Activated naive CD4-positive, alpha-beta T cell treated with anti-CD3 and anti-CD28 coated beads, Interleukin-2, amount 10 ng/mL, durations not matched to agents 7 days and 5 days (primary cell): Measurements from ENCODE around the gene MN1.

Experiments used
- CTCF ChIA-PET: fragments of 350-600 bp; sonication (Branson Sonifier 250); formaldehyde crosslinking; loops from one replicate; lab custom pipeline; 2021; ENCODE audit warnings: antibody characterized with exemption; lab: Charles Lee
- DNase-seq: peaks from one replicate; pipeline ENCODE4 v3.0.0-alpha.2; 2020
- H3K27ac Mint-ChIP-seq: one replicate; pipeline ENCODE4 v1.8.0; 2021; ENCODE audit warnings: mild to moderate bottlenecking, moderate library complexity, mixed read lengths
- H3K27me3 Mint-ChIP-seq: one replicate; pipeline ENCODE4 v1.8.0; 2021; ENCODE audit warnings: mild to moderate bottlenecking, mixed read lengths
- H3K36me3 Mint-ChIP-seq: one replicate; pipeline ENCODE4 v1.8.0; 2021; ENCODE audit warnings: mixed read lengths
- H3K4me1 Mint-ChIP-seq: one replicate; pipeline ENCODE4 v1.8.0; 2021; ENCODE audit warnings: mixed read lengths
- H3K4me3 Mint-ChIP-seq: one replicate; pipeline ENCODE4 v1.8.0; 2021; ENCODE audit warnings: mild to moderate bottlenecking, moderate library complexity, mixed read lengths
- H3K9me3 Mint-ChIP-seq: one replicate; pipeline ENCODE4 v1.8.0; 2021; ENCODE audit warnings: mixed read lengths

The MN1 gene

GRCh38 chr22:27836181-27836580 is 34.6 kb upstream of the MN1 start:
- Mint-ChIP-seq H3K27me3 (peaks cover 4% of the 10 kb centered on the region), H3K4me1 (peaks cover 15% of the 10 kb centered on the region), H3K4me3 (no peak overlapping the region), H3K27ac (no peak overlapping the region), H3K9me3 (peaks cover 5% of the 10 kb centered on the region), H3K36me3 (peaks cover 1% of the 10 kb centered on the region)
- no peak for DNase-seq
- CTCF ChIA-PET, result no interaction called here

DNA sequence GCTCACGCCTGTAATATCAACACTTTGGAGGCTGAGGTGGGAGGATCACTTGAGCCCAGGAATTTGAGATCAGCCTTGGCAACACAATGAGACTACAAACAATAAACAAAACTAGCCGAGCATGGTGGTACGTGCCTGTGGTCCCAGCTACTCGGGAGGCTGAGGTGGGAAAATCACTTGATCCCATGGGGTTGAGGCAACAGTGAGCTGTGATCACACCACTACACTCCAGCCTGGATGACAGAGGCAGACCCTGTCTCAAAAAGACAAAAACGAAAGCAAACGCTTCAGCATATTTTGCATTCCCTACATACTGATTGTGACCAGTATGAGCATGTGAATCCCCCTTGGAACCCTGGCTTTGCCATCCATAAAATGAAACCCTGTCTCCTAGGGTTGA is 33.9 kb upstream of the MN1 start:
- H3K36me3 Mint-ChIP-seq, result peaks cover 1% of the 10 kb centered on the region
- DNase-seq, result no peak
- H3K27ac Mint-ChIP-seq, result no peak overlapping the region
- peaks cover 5% of the 10 kb centered on the region for H3K9me3 Mint-ChIP-seq
- peaks cover 18% of the 10 kb centered on the region for H3K4me1 Mint-ChIP-seq
- CTCF ChIA-PET, result no interaction called here
- peaks cover 4% of the 10 kb centered on the region for H3K27me3 Mint-ChIP-seq
- H3K4me3 Mint-ChIP-seq, result no peak overlapping the region

GRCh38 chr22:27834364-27835185 is 33.0 kb upstream of the MN1 start:
- H3K36me3 Mint-ChIP-seq, result peaks cover 1% of the 10 kb centered on the region

GRCh38 chr22:27833803-27834202 is 32.2 kb upstream of the MN1 start:
- peaks cover 4% of the 10 kb centered on the region for H3K27me3 Mint-ChIP-seq
- no peak overlapping the region for H3K27ac Mint-ChIP-seq
- no peak overlapping the region for H3K4me3 Mint-ChIP-seq
- peaks cover 18% of the 10 kb centered on the region for H3K4me1 Mint-ChIP-seq
- CTCF ChIA-PET, result no interaction called here
- H3K9me3 Mint-ChIP-seq, result peaks cover 5% of the 10 kb centered on the region
- peaks cover 1% of the 10 kb centered on the region for H3K36me3 Mint-ChIP-seq
- no peak for DNase-seq

More at GRCh38 chr22:27834364-27835185, 33.0 kb upstream of the MN1 start:
- H3K4me3 Mint-ChIP-seq, result no peak overlapping the region
- DNase-seq, result no peak
- CTCF ChIA-PET, result no interaction called here
- peaks cover 18% of the 10 kb centered on the region for H3K4me1 Mint-ChIP-seq
- peaks cover 4% of the 10 kb centered on the region for H3K27me3 Mint-ChIP-seq
- H3K9me3 Mint-ChIP-seq, result peaks cover 5% of the 10 kb centered on the region
- H3K27ac Mint-ChIP-seq, result no peak overlapping the region

- Mint-ChIP-seq H3K27me3 (peaks cover 4% of the 10 kb centered on the region), H3K9me3 (peaks cover 2% of the 10 kb centered on the region), H3K27ac (no peak overlapping the region), H3K4me3 (no peak overlapping the region), H3K36me3 (no peaks in the 10 kb centered on the region), H3K4me1 (peaks cover 18% of the 10 kb centered on the region)
- no peak for DNase-seq
- CTCF ChIA-PET, result no interaction called here
These were observed 31.1 kb upstream of the MN1 start for GRCh38 chr22:27832606-27833005.

- CTCF ChIA-PET, result no interaction called here
- no peaks in the 10 kb centered on the region for H3K9me3 Mint-ChIP-seq
- H3K4me3 Mint-ChIP-seq, result no peak overlapping the region
- peaks cover 18% of the 10 kb centered on the region for H3K4me1 Mint-ChIP-seq
- peaks cover 3% of the 10 kb centered on the region for H3K27me3 Mint-ChIP-seq
- no peak overlapping the region for H3K27ac Mint-ChIP-seq
- peaks cover 2% of the 10 kb centered on the region for H3K36me3 Mint-ChIP-seq
- DNase-seq, result no peak
These were observed 28.1 kb upstream of the MN1 start for GRCh38 chr22:27829620-27830019.

- DNase-seq, result no peak
- H3K27ac Mint-ChIP-seq, result peak overlapping the region; percentile 19
- H3K36me3 Mint-ChIP-seq, result peaks cover 2% of the 10 kb centered on the region
These were observed 26.3 kb upstream of the MN1 start for GRCh38 chr22:27827604-27828587.

GRCh38 chr22:27825174-27825573 is 23.6 kb upstream of the MN1 start:
- DNase-seq, result peak; percentile 51
- CTCF ChIA-PET, result interaction anchor here (0.9 kb wide), 1 partner anchor 63 kb away, joined by 3 read pairs; no protein-coding TSS in a partner anchor
- Mint-ChIP-seq H3K27me3 (peaks cover 3% of the 10 kb centered on the region), H3K27ac (no peak overlapping the region), H3K9me3 (no peaks in the 10 kb centered on the region), H3K4me3 (no peak overlapping the region), H3K4me1 (no peaks in the 10 kb centered on the region), H3K36me3 (peaks cover 2% of the 10 kb centered on the region)

More at GRCh38 chr22:27827604-27828587, 26.3 kb upstream of the MN1 start:
- Mint-ChIP-seq H3K4me1 (peaks cover 18% of the 10 kb centered on the region), H3K9me3 (no peaks in the 10 kb centered on the region), H3K27me3 (peaks cover 3% of the 10 kb centered on the region), H3K4me3 (no peak overlapping the region)
- CTCF ChIA-PET, result interaction anchor here (0.6 kb wide), 1 partner anchor 1421 kb away, joined by 3 read pairs; no protein-coding TSS in a partner anchor

GRCh38 chr22:27823221-27823620 is 21.7 kb upstream of the MN1 start:
- peaks cover 3% of the 10 kb centered on the region for H3K27me3 Mint-ChIP-seq
- H3K36me3 Mint-ChIP-seq, result peaks cover 2% of the 10 kb centered on the region
- CTCF ChIA-PET, result no interaction called here
- H3K9me3 Mint-ChIP-seq, result no peaks in the 10 kb centered on the region
- H3K4me3 Mint-ChIP-seq, result no peak overlapping the region
- DNase-seq, result no peak
- no peaks in the 10 kb centered on the region for H3K4me1 Mint-ChIP-seq
- no peak overlapping the region for H3K27ac Mint-ChIP-seq

DNA sequence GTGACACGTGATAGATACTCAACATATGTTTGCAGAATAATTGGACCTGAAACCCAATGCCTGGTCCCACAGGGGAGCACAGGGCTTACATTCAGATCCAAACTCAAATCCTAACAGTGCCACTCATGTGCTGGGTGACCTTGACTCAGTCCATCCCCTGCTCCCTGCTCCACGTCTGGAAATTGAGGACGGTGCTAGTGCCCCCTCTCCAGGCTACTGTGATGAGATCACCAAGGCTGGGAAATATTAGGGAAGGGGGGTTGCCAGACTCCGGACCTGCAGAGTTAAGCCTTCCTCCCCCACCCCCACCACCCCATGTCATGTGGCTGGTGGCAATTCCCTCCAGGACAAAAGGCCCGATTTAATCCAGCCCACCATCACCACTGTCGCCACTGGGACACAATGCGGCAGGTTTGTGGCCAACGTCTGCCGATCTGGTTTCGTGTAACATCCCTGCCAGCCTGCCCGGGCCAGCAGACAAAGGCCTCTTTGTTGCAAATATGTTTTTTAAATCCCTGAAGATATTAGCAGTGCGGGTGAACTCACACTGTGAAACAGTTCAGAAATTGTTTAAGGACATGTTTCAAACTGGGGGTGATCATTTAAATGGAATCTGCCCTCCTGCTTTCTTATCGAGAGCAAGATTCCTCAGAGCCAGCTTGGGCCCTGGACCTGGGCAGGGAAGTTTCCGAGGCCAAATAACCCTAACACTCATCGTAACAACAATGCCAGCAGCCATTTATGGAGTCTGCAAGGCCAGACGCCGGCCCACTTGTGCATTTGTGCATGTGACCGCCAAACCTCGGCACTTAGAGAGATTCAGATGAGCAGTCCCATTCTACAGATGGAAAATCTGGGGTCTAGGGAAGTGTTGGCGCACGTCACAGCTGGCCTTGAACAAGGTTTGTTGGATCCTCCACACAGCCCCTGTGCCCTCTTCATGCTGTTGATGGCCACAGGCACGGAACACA is 19.6 kb upstream of the MN1 start:
- Mint-ChIP-seq H3K4me1 (no peaks in the 10 kb centered on the region), H3K9me3 (no peaks in the 10 kb centered on the region), H3K27me3 (peaks cover 9% of the 10 kb centered on the region), H3K27ac (no peak overlapping the region), H3K36me3 (peaks cover 2% of the 10 kb centered on the region), H3K4me3 (no peak overlapping the region)
- no peak for DNase-seq
- CTCF ChIA-PET, result no interaction called here

DNA sequence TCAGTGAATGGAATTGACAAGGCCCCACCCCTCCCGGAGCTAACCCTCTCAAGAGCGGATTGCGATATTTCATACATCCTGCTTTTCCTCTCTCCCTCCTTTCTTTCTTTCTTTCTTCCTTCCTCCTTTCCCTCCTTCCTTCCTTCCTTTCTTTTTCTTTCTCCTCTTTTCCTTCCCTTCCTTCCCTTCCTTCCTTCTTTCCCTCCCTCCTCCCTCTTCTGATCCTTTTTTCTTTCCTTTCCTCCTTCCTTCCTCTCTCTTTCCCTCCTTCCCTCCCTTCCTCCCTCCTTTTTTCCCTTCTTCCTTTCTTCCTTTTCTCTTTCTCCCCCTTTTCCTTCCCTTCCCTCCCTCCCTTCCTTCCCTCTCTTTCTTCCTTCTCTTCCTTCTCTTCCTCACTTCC is 15.0 kb upstream of the MN1 start:
- H3K4me3 Mint-ChIP-seq, result no peak overlapping the region

DNA sequence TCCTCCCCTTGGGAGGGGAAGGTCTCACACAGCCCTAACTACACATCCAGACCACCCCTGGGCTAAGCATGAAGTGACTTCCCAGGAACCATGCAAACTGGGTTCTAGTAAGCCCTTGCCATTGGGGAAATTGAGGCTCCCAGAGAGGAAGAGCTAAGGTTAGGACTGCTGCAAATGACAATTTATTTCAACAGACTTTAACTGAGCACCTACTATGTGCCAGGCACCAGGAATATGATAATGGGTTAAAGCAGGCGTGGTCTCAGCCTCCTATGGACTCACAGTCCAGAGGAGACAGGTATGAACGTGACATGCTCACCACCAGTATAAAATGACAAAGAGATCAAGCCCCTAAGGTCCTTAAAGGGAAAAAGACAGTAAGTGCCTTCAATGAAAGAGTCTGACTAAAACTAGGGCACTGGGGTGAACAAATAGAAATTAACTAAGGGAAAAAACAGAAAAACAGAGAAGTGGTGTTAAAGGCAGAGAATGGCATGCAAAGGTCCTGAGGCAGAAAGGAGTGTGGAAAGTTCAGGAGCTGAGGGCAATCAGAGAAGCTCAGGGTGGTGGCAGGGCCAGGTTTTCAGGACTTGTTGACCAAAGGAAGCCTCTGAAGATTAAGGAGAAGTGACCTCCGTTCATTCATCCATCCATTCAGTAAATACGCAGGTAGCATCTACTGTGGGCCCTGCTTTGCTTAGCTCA is 14.4 kb upstream of the MN1 start:
- H3K27ac Mint-ChIP-seq, result no peak overlapping the region
- H3K4me3 Mint-ChIP-seq, result no peak overlapping the region
- CTCF ChIA-PET, result no interaction called here
- no peaks in the 10 kb centered on the region for H3K4me1 Mint-ChIP-seq
- no peaks in the 10 kb centered on the region for H3K36me3 Mint-ChIP-seq
- H3K27me3 Mint-ChIP-seq, result peaks cover 13% of the 10 kb centered on the region
- no peaks in the 10 kb centered on the region for H3K9me3 Mint-ChIP-seq
- no peak for DNase-seq

More for the DNA sequence above, 15.0 kb upstream of the MN1 start:
- H3K36me3 Mint-ChIP-seq, result no peaks in the 10 kb centered on the region
- no peaks in the 10 kb centered on the region for H3K9me3 Mint-ChIP-seq
- peaks cover 7% of the 10 kb centered on the region for H3K27me3 Mint-ChIP-seq
- no peaks in the 10 kb centered on the region for H3K4me1 Mint-ChIP-seq
- no peak for DNase-seq
- H3K27ac Mint-ChIP-seq, result no peak overlapping the region
- CTCF ChIA-PET, result no interaction called here

GRCh38 chr22:27814993-27815392 is 13.4 kb upstream of the MN1 start:
- Mint-ChIP-seq H3K36me3 (no peaks in the 10 kb centered on the region), H3K4me1 (no peaks in the 10 kb centered on the region), H3K4me3 (no peak overlapping the region), H3K27ac (no peak overlapping the region), H3K9me3 (no peaks in the 10 kb centered on the region), H3K27me3 (peaks cover 13% of the 10 kb centered on the region)
- DNase-seq, result no peak
- CTCF ChIA-PET, result no interaction called here
